Suprapubic skin (tissue), 4 donors: ENCODE results near the gene LYZL6.

ENCODE experiments used
- EP300 ChIP-seq: sonication (generic); formaldehyde crosslinking; IDR thresholded peaks from one replicate; pipeline ENCODE4 v1.6.1; 2017; ENCODE audit warnings: antibody characterized with exemption
- POLR2A ChIP-seq, 2 donors: fragments of 450-650 bp; IDR thresholded peaks; one replicate each; pipeline ENCODE4 v1.6.1; 2017; ENCODE audit warnings: antibody characterized with exemption in 2 of 2, mild to moderate bottlenecking in 2 of 2, moderate library complexity in 2 of 2
- POLR2AphosphoS5 ChIP-seq, 3 donors: sonication (generic); formaldehyde crosslinking; IDR thresholded peaks; one replicate each; pipeline ENCODE4 v1.6.1; 2017; ENCODE audit warnings: antibody characterized with exemption in 3 of 3
- TF ChIP-seq, protein P1 (sequence below), 2 donors: fragments of 200-600 bp in 1 of 2; fragments of 450-650 bp in 1 of 2; sonication (generic) in 1 of 2; IDR thresholded peaks; one replicate each; pipeline ENCODE4 v1.5.1; 2016 to 2019; ENCODE audit warnings: antibody characterized with exemption in 2 of 2, mild to moderate bottlenecking in 1 of 2, moderate library complexity in 1 of 2

DNA sequence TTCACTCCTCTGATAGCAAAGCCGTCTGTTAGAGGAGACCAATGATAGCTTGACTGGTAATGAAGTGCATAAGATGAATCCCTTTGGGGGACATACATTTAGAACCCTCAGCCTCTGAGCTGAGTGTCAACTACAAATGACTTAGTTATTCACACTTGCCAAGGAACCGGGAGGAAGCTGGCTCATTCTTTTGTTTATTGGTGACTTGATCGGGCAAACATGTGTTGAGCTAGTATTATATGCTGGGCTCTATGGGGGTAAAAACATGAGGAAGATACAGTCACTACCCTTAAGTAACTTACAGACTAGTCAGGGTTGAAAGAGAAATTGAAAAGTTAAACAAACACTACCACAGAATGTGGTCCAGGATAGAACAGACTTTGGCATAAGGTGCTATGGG is 34.8 kb upstream of the LYZL6 start:
- TF ChIP-seq, protein P1, sequence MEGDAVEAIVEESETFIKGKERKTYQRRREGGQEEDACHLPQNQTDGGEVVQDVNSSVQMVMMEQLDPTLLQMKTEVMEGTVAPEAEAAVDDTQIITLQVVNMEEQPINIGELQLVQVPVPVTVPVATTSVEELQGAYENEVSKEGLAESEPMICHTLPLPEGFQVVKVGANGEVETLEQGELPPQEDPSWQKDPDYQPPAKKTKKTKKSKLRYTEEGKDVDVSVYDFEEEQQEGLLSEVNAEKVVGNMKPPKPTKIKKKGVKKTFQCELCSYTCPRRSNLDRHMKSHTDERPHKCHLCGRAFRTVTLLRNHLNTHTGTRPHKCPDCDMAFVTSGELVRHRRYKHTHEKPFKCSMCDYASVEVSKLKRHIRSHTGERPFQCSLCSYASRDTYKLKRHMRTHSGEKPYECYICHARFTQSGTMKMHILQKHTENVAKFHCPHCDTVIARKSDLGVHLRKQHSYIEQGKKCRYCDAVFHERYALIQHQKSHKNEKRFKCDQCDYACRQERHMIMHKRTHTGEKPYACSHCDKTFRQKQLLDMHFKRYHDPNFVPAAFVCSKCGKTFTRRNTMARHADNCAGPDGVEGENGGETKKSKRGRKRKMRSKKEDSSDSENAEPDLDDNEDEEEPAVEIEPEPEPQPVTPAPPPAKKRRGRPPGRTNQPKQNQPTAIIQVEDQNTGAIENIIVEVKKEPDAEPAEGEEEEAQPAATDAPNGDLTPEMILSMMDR (IDR thresholded peaks at IDR 0.05), result no peak
- TF ChIP-seq POLR2A (IDR thresholded peaks at IDR 0.05) (no peak), POLR2AphosphoS5 (IDR thresholded peaks at IDR 0.05) (no peak), EP300 (no peak)
